H9 (cell line): ENCODE results near the gene DAZAP2. TPM values are rescaled to one million over a fixed set of nuclear protein-coding genes. Genes with fewer than 3 reads are reported as not detected.

Experiments
- DNase-seq: peaks from one replicate; pipeline ENCODE4 v3.0.0-alpha.2; 2017
- H2AFZ ChIP-seq: one replicate; pipeline ENCODE4 v1.6.1; 2013; ENCODE audit warnings: mild to moderate bottlenecking, low read length, control low read depth, moderate library complexity
- H2AK5ac ChIP-seq: 2 replicates; pipeline ENCODE4 v1.6.1; 2013; ENCODE audit warnings: low read length, control low read depth, mixed read lengths; ENCODE audit not compliant: insufficient read length
- H2BK120ac ChIP-seq: one replicate; pipeline ENCODE4 v1.6.1; 2013; ENCODE audit warnings: low read depth, mild to moderate bottlenecking, low read length, control low read depth, inconsistent platforms; ENCODE audit not compliant: poor library complexity, severe bottlenecking
- H2BK12ac ChIP-seq: 2 replicates; pipeline ENCODE4 v1.6.1; 2013; ENCODE audit warnings: low read length, control low read depth, mixed read lengths, low read depth; ENCODE audit not compliant: insufficient read length
- H2BK15ac ChIP-seq: 2 replicates; pipeline ENCODE4 v1.6.1; 2013; ENCODE audit warnings: low read depth, low read length, control low read depth
- H2BK20ac ChIP-seq: one replicate; pipeline ENCODE4 v1.6.1; 2013; ENCODE audit warnings: low read depth, mild to moderate bottlenecking, low read length, control low read depth, inconsistent platforms; ENCODE audit not compliant: poor library complexity, severe bottlenecking
- H2BK5ac ChIP-seq: 2 replicates; pipeline ENCODE4 v1.6.1; 2013; ENCODE audit warnings: low read length, control low read depth, mixed read lengths; ENCODE audit not compliant: insufficient read length
- H3K14ac ChIP-seq: 2 replicates; pipeline ENCODE4 v1.6.1; 2013; ENCODE audit warnings: low read length, control low read depth; ENCODE audit not compliant: insufficient read depth
- H3K18ac ChIP-seq: 2 replicates; pipeline ENCODE4 v1.6.1; 2013; ENCODE audit warnings: low read depth, mild to moderate bottlenecking, mixed read lengths, low read length, control low read depth; ENCODE audit not compliant: insufficient read length
- H3K23ac ChIP-seq: 2 replicates; pipeline ENCODE4 v1.6.1; 2013; ENCODE audit warnings: low read length, control low read depth, mixed read lengths, low read depth; ENCODE audit not compliant: insufficient read length
- H3K23me2 ChIP-seq: 2 replicates; pipeline ENCODE4 v1.6.1; 2013; ENCODE audit warnings: low read depth, mild to moderate bottlenecking, mixed read lengths, low read length, control low read depth; ENCODE audit not compliant: insufficient read length, poor library complexity, severe bottlenecking
- H3K27ac ChIP-seq: 2 replicates; pipeline ENCODE4 v1.5.1; 2013; ENCODE audit warnings: low read length, control low read depth, mixed read lengths, low read depth; ENCODE audit not compliant: insufficient read length
- H3K27me3 ChIP-seq: 2 replicates; pipeline ENCODE4 v1.6.1; 2013; ENCODE audit warnings: low read length, control low read depth, inconsistent platforms; ENCODE audit not compliant: insufficient read depth
- H3K4ac ChIP-seq: 2 replicates; pipeline ENCODE4 v1.6.1; 2013; ENCODE audit warnings: low read depth, mild to moderate bottlenecking, control low read depth, inconsistent platforms, low read length, moderate library complexity
- H3K4me1 ChIP-seq: 2 replicates; pipeline ENCODE4 v1.6.1; 2013; ENCODE audit warnings: low read length, control low read depth, inconsistent platforms; ENCODE audit not compliant: insufficient read depth
- H3K4me2 ChIP-seq: 2 replicates; pipeline ENCODE4 v1.6.1; 2013; ENCODE audit warnings: low read length, control low read depth, mixed read lengths; ENCODE audit not compliant: insufficient read length, insufficient read depth
- H3K56ac ChIP-seq: 2 replicates; pipeline ENCODE4 v1.6.1; 2013; ENCODE audit warnings: low read depth, mild to moderate bottlenecking, mixed read lengths, low read length, control low read depth; ENCODE audit not compliant: insufficient read length
- H3K79me1 ChIP-seq: 2 replicates; pipeline ENCODE4 v1.6.1; 2013; ENCODE audit warnings: low read depth, mild to moderate bottlenecking, moderate library complexity, low read length, control low read depth, inconsistent platforms; ENCODE audit not compliant: insufficient read depth, poor library complexity, severe bottlenecking
- H3K79me2 ChIP-seq: 2 replicates; pipeline ENCODE4 v1.6.1; 2013; ENCODE audit warnings: low read length, control low read depth, inconsistent platforms; ENCODE audit not compliant: insufficient read depth
- H3K9ac ChIP-seq: 2 replicates; pipeline ENCODE4 v1.6.1; 2013; ENCODE audit warnings: low read length, control low read depth, mixed read lengths; ENCODE audit not compliant: insufficient read length; ENCODE audit errors: extremely low read depth
- H3K9me3 ChIP-seq: one replicate; pipeline ENCODE4 v1.6.1; 2013; ENCODE audit warnings: low read depth, low read length, inconsistent platforms; ENCODE audit not compliant: control insufficient read depth
- H3T11ph ChIP-seq: one replicate; pipeline ENCODE4 v1.6.1; 2013; ENCODE audit warnings: mild to moderate bottlenecking, low read length, control low read depth, inconsistent platforms
- H4K20me1 ChIP-seq: one replicate; pipeline ENCODE4 v1.6.1; 2013; ENCODE audit not compliant: control insufficient read depth, insufficient read length, insufficient read depth
- H4K5ac ChIP-seq: 2 replicates; pipeline ENCODE4 v1.6.1; 2013; ENCODE audit warnings: low read depth, mild to moderate bottlenecking, mixed read lengths, low read length, control low read depth; ENCODE audit not compliant: insufficient read length
- H4K8ac ChIP-seq: replicated peaks from 2 replicates; pipeline ENCODE4 v1.6.1; 2013; ENCODE audit warnings: low read length, control low read depth, mixed read lengths, low read depth; ENCODE audit not compliant: insufficient read length
- H4K91ac ChIP-seq: 2 replicates; pipeline ENCODE4 v1.6.1; 2013; ENCODE audit warnings: low read depth, mild to moderate bottlenecking, moderate library complexity, mixed read lengths, low read length, control low read depth; ENCODE audit not compliant: insufficient read length
- H3K27ac Mint-ChIP-seq, 3 experiments: 2 replicates in 2 of 3; 3 replicates in 1 of 3; pipeline ENCODE4 v1.8.0; 2020 to 2021; ENCODE audit warnings: mixed read lengths in 3 of 3, mild to moderate bottlenecking in 1 of 3, moderate library complexity in 1 of 3
- H3K27me3 Mint-ChIP-seq: 2 replicates; pipeline ENCODE4 v1.8.0; 2021; ENCODE audit warnings: low read depth, mild to moderate bottlenecking, moderate library complexity, mixed read lengths
- H3K36me3 Mint-ChIP-seq, 3 experiments: 2 replicates in 2 of 3; 3 replicates in 1 of 3; pipeline ENCODE4 v1.8.0; 2020 to 2021; ENCODE audit warnings: low read depth in 3 of 3, mixed read lengths in 3 of 3; ENCODE audit not compliant: insufficient read depth in 1 of 3
- H3K4me1 Mint-ChIP-seq, 2 experiments: 2 replicates each; pipeline ENCODE4 v1.8.0; 2020; ENCODE audit warnings: mixed read lengths in 2 of 2
- H3K4me3 Mint-ChIP-seq, 2 experiments: 2 replicates in 1 of 2; 3 replicates in 1 of 2; pipeline ENCODE4 v1.8.0; 2020 to 2021; ENCODE audit warnings: mild to moderate bottlenecking in 2 of 2, mixed read lengths in 2 of 2, moderate library complexity in 1 of 2
- H3K9me3 Mint-ChIP-seq, 2 experiments: 2 replicates in 1 of 2; 3 replicates in 1 of 2; pipeline ENCODE4 v1.8.0; 2020; ENCODE audit warnings: mild to moderate bottlenecking in 2 of 2, mixed read lengths in 2 of 2, moderate library complexity in 1 of 2
- WGBS: extraction: QIAGEN DNeasy Blood & Tissue Kit; methylation state at CpG from one replicate; pipeline ENCODE4 v1.1.7; 2013; ENCODE audit warnings: missing lambda C conversion rate, low lambda C conversion rate, mixed read lengths; ENCODE audit not compliant: insufficient read length; ENCODE audit errors: extremely low coverage; 5-methylcytosine and 5-hydroxymethylcytosine counted together
- total RNA-seq: library from RNA; stranded (reverse); gene quantifications from 2 replicates; pipeline ENCODE4 v1.2.1, GENCODE V29; 2021
- TF ChIP-seq, protein P1 (sequence below): fragments of 200-600 bp; sonication (generic); conservative IDR thresholded peaks from 3 replicates; pipeline ENCODE4 v1.8.0; 2021; ENCODE audit warnings: antibody characterized with exemption, mild to moderate bottlenecking

Gene DAZAP2
- total RNA-seq, 1 experiment from 2014 or later = 23.6 TPM

DNA sequence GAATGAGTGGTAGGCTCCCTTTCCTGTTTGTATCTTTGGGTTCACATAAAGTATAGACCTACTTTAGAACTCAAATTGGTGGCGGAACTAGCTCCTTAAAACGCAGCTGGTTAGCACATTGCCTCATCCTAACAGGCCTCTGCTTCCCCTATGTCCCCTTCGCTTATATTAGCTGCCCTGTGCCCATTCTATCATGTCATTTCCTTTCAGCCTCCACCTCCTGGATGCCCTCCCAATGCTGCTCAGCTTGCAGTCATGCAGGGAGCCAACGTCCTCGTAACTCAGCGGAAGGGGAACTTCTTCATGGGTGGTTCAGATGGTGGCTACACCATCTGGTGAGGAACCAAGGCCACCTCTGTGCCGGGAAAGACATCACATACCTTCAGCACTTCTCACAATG, 3.5 kb downstream of the DAZAP2 start:
- no peak overlapping the region for H3K27ac ChIP-seq
- H2BK5ac ChIP-seq = no peak overlapping the region
- H3T11ph ChIP-seq = no peak overlapping the region
- no peak overlapping the region for H3K9ac ChIP-seq
- WGBS = no CpG with 5 or more reads among the region's 7 CpGs
- TF ChIP-seq, protein P1, sequence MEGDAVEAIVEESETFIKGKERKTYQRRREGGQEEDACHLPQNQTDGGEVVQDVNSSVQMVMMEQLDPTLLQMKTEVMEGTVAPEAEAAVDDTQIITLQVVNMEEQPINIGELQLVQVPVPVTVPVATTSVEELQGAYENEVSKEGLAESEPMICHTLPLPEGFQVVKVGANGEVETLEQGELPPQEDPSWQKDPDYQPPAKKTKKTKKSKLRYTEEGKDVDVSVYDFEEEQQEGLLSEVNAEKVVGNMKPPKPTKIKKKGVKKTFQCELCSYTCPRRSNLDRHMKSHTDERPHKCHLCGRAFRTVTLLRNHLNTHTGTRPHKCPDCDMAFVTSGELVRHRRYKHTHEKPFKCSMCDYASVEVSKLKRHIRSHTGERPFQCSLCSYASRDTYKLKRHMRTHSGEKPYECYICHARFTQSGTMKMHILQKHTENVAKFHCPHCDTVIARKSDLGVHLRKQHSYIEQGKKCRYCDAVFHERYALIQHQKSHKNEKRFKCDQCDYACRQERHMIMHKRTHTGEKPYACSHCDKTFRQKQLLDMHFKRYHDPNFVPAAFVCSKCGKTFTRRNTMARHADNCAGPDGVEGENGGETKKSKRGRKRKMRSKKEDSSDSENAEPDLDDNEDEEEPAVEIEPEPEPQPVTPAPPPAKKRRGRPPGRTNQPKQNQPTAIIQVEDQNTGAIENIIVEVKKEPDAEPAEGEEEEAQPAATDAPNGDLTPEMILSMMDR = no peak
- no peak overlapping the region for H3K14ac ChIP-seq
- H4K5ac ChIP-seq = no peak overlapping the region
- no peak for DNase-seq
- H4K8ac ChIP-seq = no peak overlapping the region
- no peak overlapping the region for H2AFZ ChIP-seq
- H3K9me3 ChIP-seq = no peaks in the 10 kb centered on the region
- H3K4me1 Mint-ChIP-seq = peaks cover 24 to 27% of the 10 kb centered on the region in 2 experiments
- no peak overlapping the region for H2AK5ac ChIP-seq
- peaks cover 4% of the 10 kb centered on the region for H3K23me2 ChIP-seq
- no peak overlapping the region for H3K23ac ChIP-seq
- peaks cover 31 to 54% (median 37%) of the 10 kb centered on the region in 3 experiments for H3K36me3 Mint-ChIP-seq
- H3K27me3 Mint-ChIP-seq = no peaks in the 10 kb centered on the region
- no peak overlapping the region for H3K4me3 Mint-ChIP-seq
- H3K27me3 ChIP-seq = no peaks in the 10 kb centered on the region
- no peak overlapping the region for H3K4ac ChIP-seq
- H2BK15ac ChIP-seq = no peak overlapping the region
- no peak overlapping the region for H3K18ac ChIP-seq
- H2BK12ac ChIP-seq = no peak overlapping the region
- no peaks in the 10 kb centered on the region for H3K9me3 Mint-ChIP-seq
- no peak overlapping the region for H3K4me2 ChIP-seq
- H3K79me2 ChIP-seq = peaks cover 2% of the 10 kb centered on the region; the same call in 1 of the 2 replicates
- H2BK120ac ChIP-seq = no peak overlapping the region
- peaks cover 10% of the 10 kb centered on the region; the same call in 1 of the 2 replicates for H3K4me1 ChIP-seq
- no peak overlapping the region for H2BK20ac ChIP-seq
- no peak overlapping the region for H4K91ac ChIP-seq
- no peak overlapping the region for H3K27ac Mint-ChIP-seq
- no peak overlapping the region for H3K56ac ChIP-seq
- H3K79me1 ChIP-seq = no peaks in the 10 kb centered on the region
- H4K20me1 ChIP-seq = no peaks in the 10 kb centered on the region
